Nephron progenitor cell (in vitro differentiated cells): ENCODE measurements around the gene PCDHGA1.

Experiments
- DNase-seq: peaks from one replicate; pipeline ENCODE4 v3.0.0; 2021
- H3K27ac Mint-ChIP-seq: 2 replicates; pipeline ENCODE4 v1.8.0; 2021; ENCODE audit warnings: mild to moderate bottlenecking, moderate library complexity, mixed read lengths
- H3K27me3 Mint-ChIP-seq: 2 replicates; pipeline ENCODE4 v1.8.0; 2021; ENCODE audit warnings: mild to moderate bottlenecking, low read depth, mixed read lengths; ENCODE audit not compliant: poor library complexity
- H3K36me3 Mint-ChIP-seq: 2 replicates; pipeline ENCODE4 v1.8.0; 2021; ENCODE audit warnings: low read depth, mixed read lengths
- H3K4me1 Mint-ChIP-seq: 2 replicates; pipeline ENCODE4 v1.8.0; 2021; ENCODE audit warnings: mixed read lengths
- H3K4me3 Mint-ChIP-seq: 2 replicates; pipeline ENCODE4 v1.8.0; 2021; ENCODE audit warnings: mild to moderate bottlenecking, moderate library complexity, mixed read lengths
- H3K9me3 Mint-ChIP-seq: 2 replicates; pipeline ENCODE4 v1.8.0; 2021; ENCODE audit warnings: mild to moderate bottlenecking, moderate library complexity, mixed read lengths
- CTCF ChIP-seq: fragments of 200-600 bp; sonication (generic); IDR thresholded peaks from 2 replicates; pipeline ENCODE4 v1.5.0; 2021; ENCODE audit warnings: antibody characterized with exemption

PCDHGA1 gene

GRCh38 chr5:141319202-141319601 lies 11.1 kb upstream of the PCDHGA1 start:
- no peak for TF ChIP-seq CTCF
- Mint-ChIP-seq H3K27me3 (peaks cover 28% of the 10 kb centered on the region), H3K9me3 (peaks cover 97% of the 10 kb centered on the region), H3K27ac (no peak overlapping the region), H3K4me3 (peak overlapping the region; percentile 99), H3K4me1 (no peaks in the 10 kb centered on the region), H3K36me3 (peaks cover 83% of the 10 kb centered on the region)
- no peak for DNase-seq

GRCh38 chr5:141319699-141320098 lies 10.6 kb upstream of the PCDHGA1 start:
- peaks cover 95% of the 10 kb centered on the region for H3K9me3 Mint-ChIP-seq
- peak overlapping the region; percentile 99 for H3K4me3 Mint-ChIP-seq

GRCh38 chr5:141320225-141321169 lies 9.8 kb upstream of the PCDHGA1 start, which contains the start of gene TAF7:
Gene TAF7 (minus strand): TSS chr5:141320784. CDS start chr5:141320044, 740 bp downstream.
- peak; percentile 92 for DNase-seq
- Mint-ChIP-seq H3K4me3 (peak within 1 kb of the TSS; percentile 99), H3K4me1 (no peaks in the 10 kb centered on the region), H3K9me3 (peaks cover 93% of the 10 kb centered on the region), H3K27me3 (peaks cover 28% of the 10 kb centered on the region), H3K27ac (peak within 1 kb of the TSS; percentile 100), H3K36me3 (peaks cover 77% of the 10 kb centered on the region)
- TF ChIP-seq CTCF, result peak; percentile 87

More at GRCh38 chr5:141319699-141320098, 10.6 kb upstream of the PCDHGA1 start:
- Mint-ChIP-seq H3K36me3 (peaks cover 81% of the 10 kb centered on the region), H3K27me3 (peaks cover 28% of the 10 kb centered on the region), H3K4me1 (no peaks in the 10 kb centered on the region), H3K27ac (peak overlapping the region; percentile 100)
- TF ChIP-seq CTCF, result no peak
- DNase-seq, result no peak

DNA sequence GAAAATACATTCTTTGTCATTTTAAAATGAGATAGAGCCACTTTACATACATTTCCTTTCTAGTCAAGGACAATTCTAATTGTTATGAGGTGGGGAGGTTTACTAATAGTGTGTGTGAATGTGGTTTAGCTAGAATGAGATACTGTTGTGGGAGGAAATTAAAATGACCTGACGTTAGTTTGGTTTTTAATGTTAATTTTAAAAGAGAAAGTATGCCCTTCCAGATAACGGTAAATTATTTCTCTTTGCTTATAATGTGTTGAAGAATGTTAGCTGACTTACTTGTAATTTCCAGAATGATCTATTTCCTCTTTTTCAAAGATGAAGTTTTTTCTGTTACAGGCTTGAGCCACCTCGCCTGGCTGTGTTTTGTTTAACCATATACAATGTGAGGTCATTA lies 8.1 kb upstream of the PCDHGA1 start:
- Mint-ChIP-seq H3K27ac (no peak overlapping the region), H3K36me3 (peaks cover 73% of the 10 kb centered on the region), H3K4me1 (no peaks in the 10 kb centered on the region), H3K4me3 (peak overlapping the region; percentile 99), H3K9me3 (peaks cover 89% of the 10 kb centered on the region), H3K27me3 (peaks cover 25% of the 10 kb centered on the region)
- no peak for DNase-seq
- TF ChIP-seq CTCF, result no peak

DNA sequence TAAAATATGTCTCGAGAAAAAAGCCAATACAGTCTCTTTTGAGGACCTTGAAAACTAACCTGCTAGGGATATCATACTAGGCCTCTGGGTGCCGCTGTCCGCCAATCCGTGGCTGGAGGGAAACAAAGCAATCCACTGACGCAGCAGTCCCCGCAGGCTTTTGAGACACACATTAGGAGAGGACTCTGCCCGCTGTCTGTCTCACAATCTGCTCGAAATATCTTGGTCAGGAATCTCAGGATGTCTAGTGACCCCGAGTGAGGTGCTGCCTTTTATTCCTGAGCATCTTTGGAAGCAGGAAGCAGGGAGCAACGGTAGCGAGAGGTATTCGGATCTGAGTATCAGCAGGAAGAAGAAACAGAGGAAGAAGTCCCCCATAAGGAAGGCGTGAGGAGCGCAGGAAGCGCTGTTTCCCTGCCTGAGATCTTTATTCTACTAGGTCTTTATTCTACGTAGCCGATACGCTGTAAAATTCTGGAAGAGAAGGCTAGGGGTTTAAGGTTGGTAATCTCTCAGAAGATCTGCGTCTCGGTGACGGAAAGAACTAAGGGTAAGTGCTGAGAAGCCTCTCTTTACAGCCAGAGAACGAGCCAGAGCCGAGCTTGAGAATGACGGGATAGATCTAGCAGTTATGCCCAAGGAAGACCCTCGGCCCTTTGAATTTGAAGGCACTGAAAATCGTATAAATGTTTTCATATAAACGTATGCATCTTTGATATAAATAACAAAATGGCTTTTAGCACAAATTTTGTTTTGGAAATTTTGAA lies 4.0 kb upstream of the PCDHGA1 start:
- Mint-ChIP-seq H3K27me3 (peaks cover 17% of the 10 kb centered on the region), H3K36me3 (peaks cover 40% of the 10 kb centered on the region), H3K27ac (no peak overlapping the region), H3K9me3 (peaks cover 89% of the 10 kb centered on the region), H3K4me3 (peak overlapping the region; percentile 77), H3K4me1 (no peaks in the 10 kb centered on the region)
- DNase-seq, result peak; percentile 26
- peak; percentile 19 for TF ChIP-seq CTCF
